ENCODE results near the gene SMARCB1.

The SMARCB1 gene

DNA sequence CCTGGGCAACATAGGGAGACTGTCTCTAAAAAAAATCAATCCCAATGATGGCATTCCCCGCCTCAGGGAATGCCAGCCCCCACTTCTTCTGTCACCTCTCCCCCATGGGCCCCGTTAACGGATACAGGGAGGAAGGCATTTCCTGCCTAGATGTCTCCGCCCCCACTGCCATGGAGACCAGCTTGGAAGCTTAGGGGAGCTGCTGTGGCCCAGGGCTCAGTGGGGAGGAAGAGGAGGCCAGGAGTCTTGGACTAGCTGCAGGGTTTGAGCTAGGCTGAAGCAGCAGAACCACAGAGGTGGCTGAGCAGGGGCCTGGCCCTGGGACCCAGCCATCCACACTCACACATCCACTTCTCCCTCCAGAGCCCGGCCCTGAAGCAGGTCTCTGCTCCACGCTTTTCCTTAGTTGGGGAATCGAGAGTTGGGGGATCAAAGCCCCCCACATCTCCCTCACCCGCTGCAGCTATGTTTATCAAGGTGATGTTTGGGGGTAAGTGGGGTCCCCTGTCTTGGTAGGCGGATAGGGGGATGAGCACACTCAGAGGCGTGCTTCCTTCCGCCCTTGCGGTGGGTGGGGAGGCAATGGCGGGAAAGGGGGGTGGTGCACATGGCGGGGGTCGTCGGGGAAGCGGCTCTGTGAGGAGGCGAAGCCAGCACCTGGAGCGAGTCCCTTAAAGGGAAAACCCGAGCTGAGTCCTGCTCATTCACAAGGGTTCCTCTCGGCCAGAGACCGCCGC lies 23.8 kb upstream of the SMARCB1 start, which contains the start of gene C22orf15:
Gene C22orf15 (plus strand): TSS at position 149 of the 737 bp plus-strand sequence. CDS start 317 bp downstream, at position 466.
- H3K27ac ChIP-seq (ENCODE audit: low read depth, low read length): no peak within 1 kb of the TSS
- no peaks in the 10 kb centered on the region for H3K27me3 ChIP-seq (ENCODE audit: insufficient read depth, low read length)
- H3K36me3 ChIP-seq (ENCODE audit: insufficient read depth, low read length): no peaks in the 10 kb centered on the region
- no peaks in the 10 kb centered on the region for H3K9me3 ChIP-seq (ENCODE audit: insufficient read depth, low read depth, low read length)
- H3K4me3 ChIP-seq (ENCODE audit: low read length): peak within 1 kb of the TSS; percentile 27
- WGBS: 61% methylated on average over 21 of the region's 23 CpGs
- H3K4me1 ChIP-seq (ENCODE audit: insufficient read depth, low read length): peaks cover 18% of the 10 kb centered on the region
- no peak within 1 kb of the TSS for H3K9ac ChIP-seq (ENCODE audit: low read depth, low read length)

DNA sequence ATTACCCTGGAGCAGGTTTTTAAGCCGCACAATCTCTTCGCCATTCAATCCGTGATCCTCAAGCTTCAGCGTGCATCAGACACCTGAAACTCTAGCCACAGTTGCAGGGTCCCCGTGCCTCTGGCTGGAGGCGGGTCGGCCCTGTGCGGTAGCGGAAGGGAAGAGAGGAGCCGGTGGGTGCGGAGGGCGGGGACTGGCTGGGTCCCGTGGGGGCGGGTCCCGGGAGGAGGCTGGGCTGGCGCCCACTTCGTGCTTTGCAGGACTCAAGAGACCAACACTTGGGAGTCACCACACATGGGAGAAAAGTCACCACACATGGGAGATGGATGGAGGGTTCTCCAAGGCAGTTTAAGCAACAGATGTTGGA lies 23.2 kb upstream of the SMARCB1 start:
- no peaks in the 10 kb centered on the region for H3K9me3 ChIP-seq (ENCODE audit: insufficient read depth, low read depth, low read length)
- peaks cover under 1% of the 10 kb centered on the region; the same call in 1 of the 2 replicates for H3K27me3 ChIP-seq (ENCODE audit: insufficient read depth, low read length)
- no peak overlapping the region for H3K9ac ChIP-seq (ENCODE audit: low read depth, low read length)
- 35% methylated on average over 17 of the region's 17 CpGs for WGBS
- peak overlapping the region; percentile 27 for H3K4me3 ChIP-seq (ENCODE audit: low read length)
- H3K36me3 ChIP-seq (ENCODE audit: insufficient read depth, low read length): no peaks in the 10 kb centered on the region
- no peak overlapping the region for H3K27ac ChIP-seq (ENCODE audit: low read depth, low read length)
- H3K4me1 ChIP-seq (ENCODE audit: insufficient read depth, low read length): peaks cover 18% of the 10 kb centered on the region

- 84% methylated on average over 7 of the region's 7 CpGs for WGBS
- Histone ChIP-seq H3K4me3 (ENCODE audit: low read length) (peak overlapping the region; percentile 27; the same call in 1 of the 2 replicates), H3K27me3 (ENCODE audit: insufficient read depth, low read length) (peaks cover 5% of the 10 kb centered on the region), H3K27ac (ENCODE audit: low read depth, low read length) (no peak overlapping the region), H3K9ac (ENCODE audit: low read depth, low read length) (no peak overlapping the region), H3K36me3 (ENCODE audit: insufficient read depth, low read length) (no peaks in the 10 kb centered on the region), H3K9me3 (ENCODE audit: insufficient read depth, low read depth, low read length) (no peaks in the 10 kb centered on the region), H3K4me1 (ENCODE audit: insufficient read depth, low read length) (peaks cover 18% of the 10 kb centered on the region)
Observed at GRCh38 chr22:23763954-23764353, 22.8 kb upstream of the SMARCB1 start.

- peaks cover 18% of the 10 kb centered on the region for H3K4me1 ChIP-seq (ENCODE audit: insufficient read depth, low read length)
- no peak overlapping the region for H3K9ac ChIP-seq (ENCODE audit: low read depth, low read length)
- 93% methylated on average over 8 of the region's 9 CpGs for WGBS
Observed at GRCh38 chr22:23764899-23765881, 21.6 kb upstream of the SMARCB1 start.

GRCh38 chr22:23767303-23767672 lies 19.5 kb upstream of the SMARCB1 start:
- no peaks in the 10 kb centered on the region for H3K9me3 ChIP-seq (ENCODE audit: insufficient read depth, low read depth, low read length)
- H3K27me3 ChIP-seq (ENCODE audit: insufficient read depth, low read length): peaks cover 10% of the 10 kb centered on the region
- peak overlapping the region; percentile 78 for H3K9ac ChIP-seq (ENCODE audit: low read depth, low read length)
- peak overlapping the region; percentile 68 for H3K4me3 ChIP-seq (ENCODE audit: low read length)
- H3K4me1 ChIP-seq (ENCODE audit: insufficient read depth, low read length): peaks cover 23% of the 10 kb centered on the region
- H3K27ac ChIP-seq (ENCODE audit: low read depth, low read length): no peak overlapping the region
- H3K36me3 ChIP-seq (ENCODE audit: insufficient read depth, low read length): no peaks in the 10 kb centered on the region
- WGBS: 1% methylated on average over 27 of the region's 27 CpGs

More at GRCh38 chr22:23764899-23765881, 21.6 kb upstream of the SMARCB1 start:
- Histone ChIP-seq H3K36me3 (ENCODE audit: insufficient read depth, low read length) (no peaks in the 10 kb centered on the region), H3K4me3 (ENCODE audit: low read length) (no peak overlapping the region), H3K27ac (ENCODE audit: low read depth, low read length) (no peak overlapping the region), H3K9me3 (ENCODE audit: insufficient read depth, low read depth, low read length) (no peaks in the 10 kb centered on the region), H3K27me3 (ENCODE audit: insufficient read depth, low read length) (peaks cover 10% of the 10 kb centered on the region)

DNA sequence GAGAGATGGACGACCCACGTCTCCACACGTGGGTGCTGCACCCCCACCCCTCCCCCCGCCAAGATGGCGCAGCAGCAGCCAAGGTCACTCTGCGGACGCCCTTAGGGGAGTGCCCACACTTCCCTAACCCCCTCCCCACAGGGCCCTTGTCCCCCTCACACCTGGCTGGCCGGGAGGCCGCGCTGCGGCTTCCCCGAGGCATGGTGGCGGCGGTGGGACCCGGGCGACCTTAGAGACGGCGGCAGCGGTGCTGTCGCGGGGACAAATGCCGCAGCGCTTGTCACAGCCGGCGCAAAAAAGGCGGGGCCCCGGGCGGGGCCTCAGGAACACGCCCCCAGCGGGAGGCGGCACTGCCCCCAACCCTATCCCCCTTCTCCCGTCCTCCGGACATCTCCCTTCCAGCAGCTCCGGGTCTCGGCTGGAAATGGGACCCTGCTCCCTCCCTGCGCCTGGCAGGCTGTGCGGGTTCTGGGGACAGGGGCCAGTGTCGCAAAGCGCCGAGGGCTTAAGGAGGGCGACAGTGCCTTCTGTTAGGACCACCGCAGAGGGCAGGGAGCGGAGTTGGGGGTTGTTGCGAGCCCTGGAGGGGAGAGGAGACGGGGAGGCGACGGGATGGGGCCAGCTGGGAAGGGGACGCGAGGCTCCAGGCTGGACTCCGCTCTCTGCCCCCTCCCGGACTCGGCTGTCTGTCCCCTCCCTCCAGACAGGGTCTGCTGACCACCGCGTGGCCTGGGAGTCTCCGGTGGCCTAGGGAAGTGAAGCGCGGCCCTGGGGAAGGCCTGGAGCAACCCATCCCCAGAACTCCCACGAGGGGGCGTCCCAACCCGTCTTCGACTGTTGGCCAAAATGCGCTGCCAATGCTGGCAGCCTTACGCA lies 18.9 kb upstream of the SMARCB1 start, which contains the start of gene CHCHD10:
Gene CHCHD10 (minus strand): TSS at position 300 of the 876 bp plus-strand sequence. CDS start 98 bp downstream, at position 202.
- WGBS: under 1% methylated on average over 63 of the region's 63 CpGs
- Histone ChIP-seq H3K9ac (ENCODE audit: low read depth, low read length) (peak within 1 kb of the TSS; percentile 78), H3K27me3 (ENCODE audit: insufficient read depth, low read length) (peaks cover 11% of the 10 kb centered on the region), H3K36me3 (ENCODE audit: insufficient read depth, low read length) (no peaks in the 10 kb centered on the region), H3K4me3 (ENCODE audit: low read length) (peak within 1 kb of the TSS; percentile 68), H3K27ac (ENCODE audit: low read depth, low read length) (peak within 1 kb of the TSS; percentile 62; the same call in 1 of the 2 replicates), H3K9me3 (ENCODE audit: insufficient read depth, low read depth, low read length) (no peaks in the 10 kb centered on the region), H3K4me1 (ENCODE audit: insufficient read depth, low read length) (peaks cover 19% of the 10 kb centered on the region)

DNA sequence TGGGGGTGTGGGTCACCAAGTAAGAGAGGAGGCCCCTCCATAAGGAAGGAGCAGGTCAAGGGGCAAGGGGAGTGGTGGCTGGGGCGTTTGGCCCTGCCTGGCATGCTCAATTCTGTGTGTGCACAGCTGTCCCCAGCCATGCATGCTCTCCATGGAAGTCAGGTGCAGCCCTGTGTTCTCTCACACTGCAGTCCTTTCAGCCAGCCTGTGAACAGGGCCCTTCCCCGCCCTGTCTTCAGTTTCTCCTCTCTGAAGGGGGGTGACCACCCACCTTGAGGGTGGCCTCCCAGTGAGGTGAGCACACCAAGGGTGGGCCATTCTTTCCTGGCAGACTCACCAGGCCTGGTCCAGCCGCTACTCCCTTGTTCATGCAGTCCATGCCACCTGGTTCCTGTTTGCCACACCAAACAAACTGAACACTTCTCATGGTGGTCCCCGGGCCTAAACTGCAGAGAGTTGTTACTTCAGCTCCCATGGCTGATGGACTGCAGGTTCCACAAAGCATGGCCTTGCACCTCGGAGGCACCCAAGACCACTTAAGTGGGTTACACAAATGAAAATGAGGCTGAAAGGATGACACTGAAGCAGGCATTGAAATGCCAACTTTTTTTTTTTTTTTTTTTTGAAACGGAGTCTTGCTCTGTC lies 17.3 kb upstream of the SMARCB1 start:
- Histone ChIP-seq H3K9me3 (ENCODE audit: insufficient read depth, low read depth, low read length) (no peaks in the 10 kb centered on the region), H3K9ac (ENCODE audit: low read depth, low read length) (no peak overlapping the region), H3K4me3 (ENCODE audit: low read length) (no peak overlapping the region), H3K36me3 (ENCODE audit: insufficient read depth, low read length) (no peaks in the 10 kb centered on the region), H3K27ac (ENCODE audit: low read depth, low read length) (no peak overlapping the region), H3K4me1 (ENCODE audit: insufficient read depth, low read length) (peaks cover 10% of the 10 kb centered on the region; the same call in 1 of the 2 replicates), H3K27me3 (ENCODE audit: insufficient read depth, low read length) (peaks cover 27% of the 10 kb centered on the region)
- 87% methylated on average over 6 of the region's 6 CpGs for WGBS

GRCh38 chr22:23772315-23772648 lies 14.5 kb upstream of the SMARCB1 start:
- Histone ChIP-seq H3K4me1 (ENCODE audit: insufficient read depth, low read length) (peaks cover 7% of the 10 kb centered on the region; the same call in 1 of the 2 replicates), H3K4me3 (ENCODE audit: low read length) (peak overlapping the region; percentile 54), H3K27ac (ENCODE audit: low read depth, low read length) (no peak overlapping the region), H3K27me3 (ENCODE audit: insufficient read depth, low read length) (peaks cover 30% of the 10 kb centered on the region), H3K9ac (ENCODE audit: low read depth, low read length) (peak overlapping the region; percentile 50; the same call in 1 of the 2 replicates), H3K9me3 (ENCODE audit: insufficient read depth, low read depth, low read length) (no peaks in the 10 kb centered on the region), H3K36me3 (ENCODE audit: insufficient read depth, low read length) (no peaks in the 10 kb centered on the region)
- WGBS: 12% methylated on average over 6 of the region's 6 CpGs

GRCh38 chr22:23772649-23773473 lies 13.9 kb upstream of the SMARCB1 start, which contains the start of gene MMP11:
TSS of gene MMP11 (plus strand) at chr22:23772849. CDS start at chr22:23772871, 22 bp downstream.
- no peak within 1 kb of the TSS for H3K27ac ChIP-seq (ENCODE audit: low read depth, low read length)

More at GRCh38 chr22:23772649-23773473, 13.9 kb upstream of the SMARCB1 start, which contains the start of gene MMP11:
- Histone ChIP-seq H3K36me3 (ENCODE audit: insufficient read depth, low read length) (no peaks in the 10 kb centered on the region), H3K9me3 (ENCODE audit: insufficient read depth, low read depth, low read length) (no peaks in the 10 kb centered on the region), H3K27me3 (ENCODE audit: insufficient read depth, low read length) (peaks cover 30% of the 10 kb centered on the region), H3K4me3 (ENCODE audit: low read length) (peak within 1 kb of the TSS; percentile 54), H3K4me1 (ENCODE audit: insufficient read depth, low read length) (peaks cover 7% of the 10 kb centered on the region; the same call in 1 of the 2 replicates), H3K9ac (ENCODE audit: low read depth, low read length) (peak within 1 kb of the TSS; percentile 69)
- 2% methylated on average over 79 of the region's 79 CpGs for WGBS

All from HUES64 (cell line).